Myocyte (in vitro differentiated cells): ENCODE measurements around the gene GSK3A. TPM values are rescaled to one million over a fixed set of nuclear protein-coding genes. Genes with fewer than 3 reads are reported as not detected.

Experiments
- DNase-seq: peaks from one replicate; pipeline ENCODE4 v3.0.0-alpha.2; 2012; ENCODE audit warnings: low read depth
- total RNA-seq: library from RNA; depleted of rRNA; stranded (reverse); fragments of >200 nt; gene quantifications from 2 replicates; pipeline ENCODE4 v1.2.3, GENCODE V29; 2014

Gene GSK3A
- total RNA-seq, 1 donor from 2014 or later = 35.0 TPM

- DNase-seq = no peak
Observed at GRCh38 chr19:42249769-42250168, 7.4 kb upstream of the GSK3A start.

DNA sequence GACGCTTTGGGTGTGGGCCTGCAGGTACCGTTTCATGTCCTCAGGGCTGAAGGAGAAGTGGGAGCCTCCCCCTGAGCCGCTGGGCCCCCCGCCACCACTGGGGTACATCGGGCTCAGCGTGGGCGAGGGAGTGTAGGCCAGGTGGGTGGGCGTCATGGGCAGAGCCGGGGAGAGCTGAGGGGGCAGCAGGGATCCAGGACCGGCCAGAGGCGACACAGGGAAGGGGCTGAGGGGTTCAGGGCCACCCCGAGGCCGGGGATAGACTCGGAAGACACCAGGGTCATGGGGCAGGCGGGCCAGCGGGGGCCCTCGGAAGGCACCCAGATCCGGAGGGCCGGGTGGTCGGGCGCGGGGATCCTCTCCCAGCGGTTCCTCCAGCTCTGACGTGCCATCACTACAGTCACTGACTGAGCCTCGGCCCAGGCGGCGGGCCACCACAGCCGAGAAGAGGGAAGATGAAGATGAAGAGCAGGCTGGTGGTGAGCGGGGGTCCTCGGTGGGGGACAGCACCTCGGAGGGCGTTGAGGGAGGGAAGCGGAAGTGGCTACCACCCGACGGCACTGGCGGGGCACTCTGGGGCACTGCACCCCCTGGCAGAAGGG lies 6.8 kb upstream of the GSK3A start:
- no peak for DNase-seq

- no peak for DNase-seq
Observed at GRCh38 chr19:42248270-42249148, 6.1 kb upstream of the GSK3A start.

GRCh38 chr19:42247640-42248199 lies 5.3 kb upstream of the GSK3A start:
- DNase-seq = no peak

DNA sequence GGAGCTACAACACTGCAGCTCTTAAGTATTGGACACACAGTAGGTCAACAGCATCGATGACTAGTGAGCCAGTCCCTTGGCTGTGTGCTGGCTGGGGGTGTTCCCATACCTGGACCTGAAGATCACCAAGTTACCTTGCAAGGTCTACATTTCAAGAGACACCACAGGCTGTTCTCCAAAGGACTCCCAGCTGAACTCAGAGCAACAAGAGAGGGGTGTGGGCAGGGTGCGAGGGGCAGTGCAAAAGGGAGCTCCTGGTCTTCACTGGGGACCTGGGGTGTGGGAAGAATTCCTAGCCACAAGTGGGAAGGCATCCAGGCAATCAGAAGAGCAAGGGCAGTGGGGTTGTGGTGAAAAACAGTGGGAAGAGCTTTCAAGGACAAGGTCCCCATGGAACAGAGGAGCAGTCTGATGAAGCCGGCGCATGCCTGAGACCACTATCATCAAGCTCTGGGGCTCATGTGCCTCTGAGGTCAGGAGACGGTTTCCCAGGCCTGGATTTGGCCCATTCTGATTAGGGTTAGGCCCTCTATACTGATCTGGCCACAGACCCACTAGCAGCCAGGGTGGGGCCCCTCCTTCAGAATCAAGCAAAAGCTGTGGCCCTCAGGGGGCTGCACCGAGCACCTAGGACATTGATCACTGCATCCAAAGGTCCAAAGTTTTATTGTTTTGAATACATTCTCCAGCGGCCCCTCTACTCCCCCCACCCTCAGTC lies 4.7 kb upstream of the GSK3A start:
- DNase-seq = peak; percentile 83

GRCh38 chr19:42246143-42246921 lies 3.9 kb upstream of the GSK3A start:
- peak; percentile 87 for DNase-seq

GRCh38 chr19:42245231-42245630 lies 2.8 kb upstream of the GSK3A start:
- no peak for DNase-seq

DNA sequence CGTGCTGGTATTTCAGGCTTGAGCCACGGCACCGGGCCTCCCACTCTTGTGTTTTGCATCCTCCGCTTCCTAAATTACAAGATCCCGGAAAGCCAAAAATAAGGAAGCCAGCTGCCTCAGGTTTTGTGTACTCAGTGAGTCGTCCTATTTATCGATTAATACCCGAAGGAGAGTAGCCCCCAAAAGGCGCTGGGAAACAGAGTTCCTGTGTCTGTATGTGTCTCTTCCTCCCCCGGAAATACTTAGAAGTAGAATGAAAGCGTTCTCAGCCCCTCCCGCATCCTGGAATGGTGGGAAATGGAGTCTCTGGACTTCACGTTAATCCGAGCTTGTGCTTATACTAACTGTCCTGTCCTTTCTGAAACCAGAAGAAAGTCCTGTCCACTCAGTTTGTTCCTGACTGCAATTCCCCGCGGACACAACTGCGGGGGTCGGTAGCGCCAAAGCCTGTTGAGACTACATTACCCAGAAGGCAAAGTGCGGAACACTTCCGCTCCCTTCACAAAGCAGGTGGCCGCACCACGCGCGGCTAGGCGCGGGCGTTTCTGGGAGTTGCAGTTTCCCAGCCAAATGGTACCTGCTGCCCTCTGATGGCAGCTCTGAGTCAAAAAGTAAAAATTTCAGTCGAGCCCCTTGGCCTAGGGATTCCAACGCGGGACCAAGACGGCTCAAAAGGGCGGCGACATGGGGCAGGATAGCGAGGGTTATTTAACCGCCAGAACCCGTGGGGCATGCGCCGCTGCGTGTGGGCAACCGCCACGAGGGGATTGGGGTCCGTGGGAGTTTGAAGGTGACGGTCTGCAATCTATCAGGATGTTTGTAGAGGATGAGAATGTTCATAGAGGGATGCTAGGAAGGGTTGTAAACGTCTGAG lies 2.2 kb upstream of the GSK3A start:
- DNase-seq = peak; percentile 95

- DNase-seq = peak; percentile 10
Observed at GRCh38 chr19:42242069-42242511, 312 bp downstream of the GSK3A start.

DNA sequence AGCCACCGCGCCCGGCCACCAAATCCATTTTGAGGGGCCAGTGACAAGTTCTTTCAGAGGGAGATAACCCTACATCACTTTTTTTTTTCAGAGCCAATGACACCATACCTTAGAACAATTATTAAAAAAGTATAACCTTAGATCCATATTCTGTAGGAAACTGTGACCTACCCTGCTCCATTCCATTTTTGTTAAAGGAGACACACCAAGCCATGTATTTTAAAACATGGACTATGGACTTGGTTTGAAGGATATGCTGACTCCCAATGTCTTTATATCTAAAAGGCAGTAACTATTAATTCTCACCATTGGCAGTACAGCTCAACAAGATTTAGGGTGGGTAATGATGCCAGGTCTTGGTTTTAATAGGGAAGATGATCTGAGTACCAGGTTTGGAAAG lies 1.1 kb downstream of the GSK3A start:
- no peak for DNase-seq

GRCh38 chr19:42239544-42240220 lies 2.7 kb downstream of the GSK3A start:
- no peak for DNase-seq

DNA sequence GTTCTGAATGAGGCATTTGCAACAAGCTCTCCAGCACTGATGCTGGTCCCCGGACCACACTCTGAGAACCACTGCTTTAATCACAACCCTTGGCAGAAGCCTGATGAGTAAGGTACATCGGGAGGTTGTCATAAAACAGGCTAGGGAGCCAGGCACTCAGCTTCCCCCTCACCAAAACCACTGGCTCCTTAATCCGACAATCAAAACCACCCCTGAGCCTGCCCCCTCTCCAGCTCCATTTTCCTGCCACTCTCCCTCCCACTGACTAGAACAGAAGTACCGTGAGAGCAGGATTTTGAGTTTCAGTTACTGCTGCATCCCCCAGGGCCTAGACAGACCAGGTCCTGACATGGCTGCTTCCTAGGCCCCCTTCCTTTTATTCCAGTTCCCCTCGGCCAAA lies 7.2 kb downstream of the GSK3A start:
- DNase-seq = no peak

DNA sequence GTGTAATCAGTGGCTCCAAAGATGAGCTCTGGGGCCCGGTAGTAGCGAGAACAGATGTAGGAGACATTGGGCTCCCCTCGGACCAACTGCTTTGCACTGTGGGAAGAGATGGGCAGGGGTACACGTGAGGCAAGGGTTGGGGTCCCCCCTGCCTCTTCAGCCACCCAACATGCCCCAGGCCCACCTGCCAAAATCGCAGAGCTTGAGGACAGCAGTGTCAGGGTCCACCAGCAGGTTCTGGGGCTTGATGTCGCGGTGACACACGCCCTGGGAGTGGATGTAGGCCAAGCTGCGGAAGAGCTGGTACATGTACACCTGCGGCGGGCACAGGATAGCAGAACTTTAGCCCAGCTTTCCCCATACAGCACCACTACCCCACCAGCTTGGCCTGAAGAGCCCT lies 8.0 kb downstream of the GSK3A start:
- DNase-seq = no peak

GRCh38 chr19:42233678-42234292 lies 8.6 kb downstream of the GSK3A start:
- DNase-seq = no peak

GRCh38 chr19:42233106-42233505 lies 9.3 kb downstream of the GSK3A start:
- DNase-seq = peak; percentile 39

- no peak for DNase-seq
Observed at GRCh38 chr19:42232435-42232834, 10.0 kb downstream of the GSK3A start.

DNA sequence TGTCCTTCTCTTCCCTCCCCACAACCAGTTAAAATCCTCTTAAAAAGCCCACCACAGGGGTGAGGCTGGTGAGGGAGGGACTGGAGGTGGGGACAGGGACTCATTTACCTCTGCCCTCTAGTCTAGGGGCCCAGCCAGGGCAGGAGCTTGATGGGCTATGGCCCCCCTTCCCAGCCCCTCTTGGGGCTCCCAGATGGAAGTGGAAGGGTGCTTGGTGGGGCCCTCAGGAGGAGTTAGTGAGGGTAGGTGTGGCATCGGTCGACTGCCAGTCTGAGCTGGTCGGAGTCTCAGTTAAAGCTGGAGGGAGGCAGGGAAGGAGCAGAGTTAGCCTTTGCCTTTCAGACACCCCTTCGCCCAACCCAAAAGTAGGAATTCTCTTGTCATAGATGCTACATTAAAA lies 11.8 kb downstream of the GSK3A start:
- DNase-seq = no peak

- DNase-seq = no peak
Observed at GRCh38 chr19:42229855-42230351, 12.5 kb downstream of the GSK3A start.
